ENCODE results near the gene DTHD1. TPM values are rescaled to one million over a fixed set of nuclear protein-coding genes. Genes with fewer than 3 reads are reported as not detected.

Gene DTHD1
- total and polyA plus RNA-seq, 2 of the 8 experiments (the other 6 are each of a cell fraction or from before 2014, with no cell fraction given): not detected

DNA sequence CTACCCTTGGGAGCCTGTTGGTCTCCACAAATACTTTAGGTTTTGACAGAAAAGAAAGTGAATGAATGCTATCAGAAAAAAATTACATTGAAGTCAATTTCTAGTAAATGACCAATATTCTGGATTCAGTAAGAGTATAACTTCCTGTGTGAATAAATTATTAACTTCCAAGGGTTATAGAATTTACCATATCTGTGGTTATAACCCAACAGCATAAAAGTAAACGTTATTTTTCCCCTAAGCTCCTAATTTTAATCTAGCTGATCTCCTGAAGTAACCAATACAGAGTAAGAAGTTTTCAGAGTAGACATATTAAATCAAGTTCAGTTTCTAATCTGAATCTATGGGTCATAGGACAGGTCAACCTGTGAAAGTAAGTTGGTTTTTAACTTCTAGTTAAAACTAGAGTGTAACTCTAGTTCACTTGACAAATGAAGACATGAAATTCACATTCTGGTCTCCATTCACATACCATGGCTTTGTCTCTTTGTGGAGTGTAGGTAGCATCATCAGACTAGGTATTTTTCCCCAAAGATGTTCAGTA, 22.8 kb downstream of the DTHD1 start:
- H2BK120ac ChIP-seq (replicated peaks; ENCODE audit: low read depth, low read length): no peak overlapping the region
- no peak overlapping the region for H2BK15ac ChIP-seq (ENCODE audit: low read length)
- H3K79me2 ChIP-seq (ENCODE audit: control insufficient read depth in 1 of 2, insufficient read depth in 2 of 2, low read length in 2 of 2): no peaks in the 10 kb centered on the region
- no peak overlapping the region for H3K18ac ChIP-seq (ENCODE audit: extremely low read depth, low read length)
- ChIA-PET CTCF (ENCODE audit: partially characterized antibody) (no interaction called here), POLR2A (ENCODE audit: partially characterized antibody) (no interaction called here)
- H3K79me1 ChIP-seq (ENCODE audit: low read depth, low read length): no peaks in the 10 kb centered on the region
- no peaks in the 10 kb centered on the region for H3K9me3 ChIP-seq (ENCODE audit: insufficient read depth in 2 of 2, low read depth in 1 of 2, low read length in 1 of 2)
- no peak overlapping the region for H4K8ac ChIP-seq (ENCODE audit: extremely low read depth, insufficient read depth, low read length)
- H3K27me3 ChIP-seq (replicated peaks in 1 of 4; ENCODE audit: control insufficient read depth in 3 of 4, extremely low read depth in 1 of 4, insufficient read depth in 3 of 4, low read length in 3 of 4): no peaks in the 10 kb centered on the region
- no peaks in the 10 kb centered on the region for H4K20me1 ChIP-seq (replicated peaks in 1 of 2; ENCODE audit: control insufficient read depth in 1 of 2, insufficient read depth in 2 of 2, low read length in 2 of 2)
- no peak overlapping the region for H4K5ac ChIP-seq (ENCODE audit: insufficient read length, low read depth, low read length)
- H2BK12ac ChIP-seq (ENCODE audit: low read depth, low read length): no peak overlapping the region
- H3K4me1 ChIP-seq (replicated peaks in 1 of 4; ENCODE audit: control insufficient read depth in 3 of 4, insufficient read depth in 4 of 4, low read length in 3 of 4): no peaks in the 10 kb centered on the region
- H3K23me2 ChIP-seq (ENCODE audit: low read depth, low read length): no peaks in the 10 kb centered on the region
- no peak for FAIRE-seq
- H2BK20ac ChIP-seq (ENCODE audit: low read length): no peak overlapping the region
- H3K4ac ChIP-seq (replicated peaks; ENCODE audit: insufficient read length, low read depth, low read length): no peak overlapping the region
- no peaks in the 10 kb centered on the region for H3K36me3 ChIP-seq (ENCODE audit: control insufficient read depth in 2 of 4, insufficient read depth in 4 of 4, low read length in 3 of 4)
- DNase-seq (ENCODE audit: low read depth in 1 of 2, low spot score in 2 of 2): no peak
- no peak overlapping the region for H2AK5ac ChIP-seq (ENCODE audit: low read depth, low read length)
- H3K4me3 ChIP-seq (ENCODE audit: extremely low read depth in 1 of 4, insufficient read depth in 2 of 4, low read depth in 3 of 4, low read length in 4 of 4): no peak overlapping the region
- no peak overlapping the region for H3K27ac ChIP-seq (ENCODE audit: low read depth, low read length)
- no peak overlapping the region for H3K4me2 ChIP-seq (ENCODE audit: insufficient read depth in 1 of 2, low read depth in 2 of 2, low read length in 2 of 2)
- 90% methylated on average over 1 of the region's 1 CpG; no CpG with 5 or more reads in 1 of the 2 experiments for WGBS, 2 experiments (ENCODE audit: extremely low coverage in 1 of 2, insufficient coverage in 1 of 2, insufficient read length in 1 of 2, insufficient replicate concordance in 2 of 2, low coverage in 1 of 2, low lambda C conversion rate in 2 of 2, missing lambda C conversion rate in 1 of 2)
- TF ChIP-seq SP2 (IDR thresholded peaks at IDR 0.05; ENCODE audit: low read length) (no peak), ZNF274 (IDR thresholded peaks at IDR 0.05; ENCODE audit: borderline replicate concordance, extremely low read depth, low read length) (no peak)
- H2AFZ ChIP-seq (ENCODE audit: low read length): no peak overlapping the region
- no peak overlapping the region for H2BK5ac ChIP-seq (ENCODE audit: low read depth, low read length)
- H4K91ac ChIP-seq (replicated peaks; ENCODE audit: insufficient read length, low read length): no peak overlapping the region
- H3K56ac ChIP-seq (replicated peaks; ENCODE audit: insufficient read length, low read depth, low read length): no peak overlapping the region
- H3K9ac ChIP-seq (replicated peaks in 1 of 4; ENCODE audit: extremely low read depth in 1 of 4, low read depth in 3 of 4, low read length in 3 of 4): no peak overlapping the region
- no peak overlapping the region for H3K14ac ChIP-seq (ENCODE audit: insufficient read length)
- H3K23ac ChIP-seq (ENCODE audit: insufficient read length): no peak overlapping the region
